A549 (cell line): Measurements from ENCODE around the gene IRX4. TPM values are rescaled to one million over a fixed set of nuclear protein-coding genes. Genes with fewer than 3 reads are reported as not detected.

Source experiments
- ATAC-seq, 2 experiments: fragments of 200-7000 bp in 1 of 2; fragments of >200 bp in 1 of 2; cut with Nextera tagmentation in 1 of 2; cut with Tn5 transposase in 1 of 2; 3 replicates each; pipeline versions ENCODE4 v1.8.0 to v1.9.1; 2018 to 2020; ENCODE audit warnings: mild to moderate bottlenecking in 1 of 2, moderate library complexity in 1 of 2
- CTCF ChIA-PET: fragments of 300-600 bp; sonication (Branson Sonifier 250); formaldehyde crosslinking; extraction: SDS; loops from one replicate; lab custom pipeline; 2021; ENCODE audit warnings: antibody characterized with exemption, inconsistent platforms; lab: Yijun Ruan, JAX
- POLR2A ChIA-PET: fragments of 350-600 bp; formaldehyde crosslinking; extraction: SDS; loops from one replicate; lab custom pipeline; 2021; ENCODE audit warnings: antibody characterized with exemption, inconsistent platforms; lab: Yijun Ruan, JAX
- DNase-seq, 2 experiments: peaks; one replicate each; pipeline versions ENCODE4 v3.0.0 to v3.0.0-alpha.2; 2011 to 2016; ENCODE audit warnings: low read depth in 1 of 2, low spot score in 1 of 2
- FAIRE-seq: peaks from 2 replicates; lab custom pipeline; 2011; peaks lifted over from hg19 to GRCh38; lab: Jason Lieb, UNC
- H3K27ac ChIP-seq, 2 experiments: fragments of >200 bp; sonication (Bioruptor Twin); formaldehyde crosslinking; 3 replicates each; pipeline ENCODE4 v1.5.1; 2016 to 2017
- H3K4me1 ChIP-seq: fragments of >200 bp; sonication (Bioruptor Twin); formaldehyde crosslinking; 3 replicates; pipeline ENCODE4 v1.6.1; 2016
- H3K4me2 ChIP-seq: fragments of >200 bp; sonication (Bioruptor Twin); formaldehyde crosslinking; 3 replicates; pipeline ENCODE4 v1.6.1; 2016
- H3K4me3 ChIP-seq: fragments of >200 bp; sonication (Bioruptor Twin); formaldehyde crosslinking; 3 replicates; pipeline ENCODE4 v1.5.1; 2016
- H3K9me3 ChIP-seq: fragments of >200 bp; sonication (Bioruptor Twin); formaldehyde crosslinking; 3 replicates; pipeline ENCODE4 v1.6.1; 2016
- BCL3 ChIP-seq: fragments of >200 bp; sonication (Bioruptor Twin); formaldehyde crosslinking; IDR thresholded peaks from 3 replicates; pipeline ENCODE4 v1.6.1; 2016
- CBX2 ChIP-seq: fragments of 200-600 bp; sonication (generic); IDR thresholded peaks from 2 replicates; pipeline ENCODE4 v1.6.1; 2016; ENCODE audit warnings: low read depth, mild to moderate bottlenecking, borderline replicate concordance
- EHF ChIP-seq: fragments of 250-450 bp; sonication (Bioruptor Pico); IDR thresholded peaks from 2 replicates; pipeline ENCODE4 v1.5.0; 2020; ENCODE audit warnings: mild to moderate bottlenecking
- ELK1 ChIP-seq: fragments of 150-350 bp; IDR thresholded peaks from 2 replicates; pipeline ENCODE4 v1.6.1; 2014; ENCODE audit warnings: low read depth, mild to moderate bottlenecking, low read length
- FOSB ChIP-seq: fragments of 250-450 bp; sonication (Bioruptor Pico); IDR thresholded peaks from 2 replicates; pipeline ENCODE4 v1.5.0; 2020; ENCODE audit warnings: mild to moderate bottlenecking, moderate library complexity
- HES2 ChIP-seq: fragments of >200 bp; sonication (Bioruptor Twin); formaldehyde crosslinking; IDR thresholded peaks from 2 replicates; pipeline ENCODE4 v1.6.1; 2016
- HEYL ChIP-seq: fragments of 250-450 bp; sonication (Bioruptor Pico); IDR thresholded peaks from 2 replicates; pipeline ENCODE4 v1.8.0; 2021; ENCODE audit warnings: mild to moderate bottlenecking, moderate library complexity
- HMGXB4 ChIP-seq: fragments of 250-450 bp; sonication (Bioruptor Pico); IDR thresholded peaks from 2 replicates; pipeline ENCODE4 v1.5.0; 2021; ENCODE audit warnings: mild to moderate bottlenecking, moderate library complexity, borderline replicate concordance
- HOXB5 ChIP-seq: fragments of 250-450 bp; sonication (Bioruptor Pico); IDR thresholded peaks from 2 replicates; pipeline ENCODE4 v1.5.0; 2020; ENCODE audit warnings: mild to moderate bottlenecking, moderate library complexity
- KDM5A ChIP-seq: fragments of 200-600 bp; sonication (generic); IDR thresholded peaks from 2 replicates; pipeline ENCODE4 v1.6.1; 2016; ENCODE audit warnings: antibody characterized with exemption, mild to moderate bottlenecking
- MAFK ChIP-seq: fragments of 450-650 bp; IDR thresholded peaks from 2 replicates; pipeline ENCODE4 v1.6.1; 2014; ENCODE audit not compliant: partially characterized antibody
- MAZ ChIP-seq: fragments of 150-350 bp; IDR thresholded peaks from 2 replicates; pipeline ENCODE4 v1.6.1; 2014; ENCODE audit warnings: antibody characterized with exemption, low read depth, low read length, borderline replicate concordance
- MYC ChIP-seq: IDR thresholded peaks from 2 replicates; pipeline ENCODE4 v1.6.1; 2012; ENCODE audit warnings: mild to moderate bottlenecking, inconsistent platforms, low read length, improper control_type of control experiment, borderline replicate concordance
- NR3C1 ChIP-seq: fragments of >200 bp; sonication (Bioruptor Twin); formaldehyde crosslinking; IDR thresholded peaks from 3 replicates; pipeline ENCODE4 v1.6.1; 2017
- PHF8 ChIP-seq: fragments of 200-600 bp; sonication (generic); IDR thresholded peaks from 2 replicates; pipeline ENCODE4 v1.6.1; 2016; ENCODE audit warnings: low read depth, mild to moderate bottlenecking, antibody characterized with exemption, moderate library complexity, borderline replicate concordance
- POLR2A ChIP-seq: IDR thresholded peaks from 2 replicates; pipeline ENCODE4 v1.6.1; 2012; ENCODE audit warnings: mild to moderate bottlenecking, low read length
- POLR2AphosphoS2 ChIP-seq: conservative IDR thresholded peaks from 2 replicates; pipeline ENCODE4 v1.6.1; 2012; ENCODE audit warnings: low read length, improper control_type of control experiment, inconsistent platforms
- SMC3 ChIP-seq: fragments of >200 bp; sonication (Bioruptor Twin); formaldehyde crosslinking; IDR thresholded peaks from 3 replicates; pipeline ENCODE4 v1.6.1; 2018; ENCODE audit warnings: inconsistent platforms
- SREBF2 ChIP-seq: fragments of 450-650 bp; IDR thresholded peaks from 2 replicates; pipeline ENCODE4 v1.6.1; 2014; ENCODE audit warnings: mild to moderate bottlenecking, moderate library complexity
- USF2 ChIP-seq: fragments of 450-650 bp; IDR thresholded peaks from 2 replicates; pipeline ENCODE4 v1.6.1; 2014; ENCODE audit warnings: antibody characterized with exemption
- ZC3H11A ChIP-seq: fragments of 450-650 bp; IDR thresholded peaks from 2 replicates; pipeline ENCODE4 v1.6.1; 2014; ENCODE audit warnings: antibody characterized with exemption, mild to moderate bottlenecking
- ZFP36 ChIP-seq: fragments of 450-650 bp; IDR thresholded peaks from 2 replicates; pipeline ENCODE4 v1.6.1; 2014; ENCODE audit warnings: borderline replicate concordance; ENCODE audit not compliant: partially characterized antibody
- ZSCAN20 ChIP-seq: fragments of 250-450 bp; sonication (Bioruptor Pico); IDR thresholded peaks from 2 replicates; pipeline ENCODE4 v1.8.0; 2022; ENCODE audit warnings: mild to moderate bottlenecking, moderate library complexity
- WGBS: methylation state at CpG from one replicate; pipeline ENCODE4 v1.1.6; 2017; ENCODE audit errors: missing lambda C conversion rate; 5-methylcytosine and 5-hydroxymethylcytosine counted together
- polyA plus RNA-seq, 4 experiments: library from polyadenylated mRNA; depleted of rRNA in 3 of 4; stranded (reverse); fragments of >200 nt; fragmentation: RNase III in 1 of 4; extraction: RNeasy Plus Mini Kit Qiagen cat#74134 plus additional on column Dnase treatment in 1 of 4; gene quantifications; 2 replicates in 3 of 4; 3 replicates in 1 of 4; pipeline ENCODE4 v1.2.3, GENCODE V29; 2011 to 2017
- TF ChIP-seq, protein P1 (sequence below): IDR thresholded peaks from 2 replicates; pipeline ENCODE4 v1.6.1; 2012
- TF ChIP-seq, protein P2 (sequence below): fragments of >200 bp; sonication (Bioruptor Twin); formaldehyde crosslinking; IDR thresholded peaks from 3 replicates; pipeline ENCODE4 v1.5.1; 2016

The IRX4 gene
- polyA plus RNA-seq, 2 of the 4 experiments (the other 2 are of a cell fraction): 0.04 to 0.06 TPM

GRCh38 chr5:1842004-1842819, 40.5 kb downstream of the IRX4 start:
- WGBS: 43% methylated on average over 17 of the region's 17 CpGs
- Histone ChIP-seq H3K4me2 (no peak overlapping the region), H3K4me1 (0 out of 3 replicates have a peak, but pooled peaks cover 3% of the 10 kb centered on the region), H3K9me3 (no peaks in the 10 kb centered on the region)
- CTCF ChIA-PET: interaction anchor here (0.9 kb wide), 1 partner anchor 20 kb away, joined by 3 read pairs; no protein-coding TSS in a partner anchor
- DNase-seq: peak in 1 of 2 experiments; percentile 8
- POLR2A ChIA-PET: no interaction called here
- TF ChIP-seq HEYL (CRISPR knock-in tag): no peak
- TF ChIP-seq, protein P1, sequence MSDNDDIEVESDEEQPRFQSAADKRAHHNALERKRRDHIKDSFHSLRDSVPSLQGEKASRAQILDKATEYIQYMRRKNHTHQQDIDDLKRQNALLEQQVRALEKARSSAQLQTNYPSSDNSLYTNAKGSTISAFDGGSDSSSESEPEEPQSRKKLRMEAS: no peak
- no peak for TF ChIP-seq HES2
- no peak for TF ChIP-seq POLR2A
- no peak for TF ChIP-seq EHF
- TF ChIP-seq ELK1: no peak
- TF ChIP-seq HMGXB4 (CRISPR knock-in tag): no peak
- TF ChIP-seq SMC3: no peak
- no peak for TF ChIP-seq ZC3H11A
- TF ChIP-seq ZFP36: no peak
- TF ChIP-seq USF2: no peak
- TF ChIP-seq FOSB (CRISPR knock-in tag): no peak
- TF ChIP-seq PHF8: no peak
- TF ChIP-seq, protein P2, sequence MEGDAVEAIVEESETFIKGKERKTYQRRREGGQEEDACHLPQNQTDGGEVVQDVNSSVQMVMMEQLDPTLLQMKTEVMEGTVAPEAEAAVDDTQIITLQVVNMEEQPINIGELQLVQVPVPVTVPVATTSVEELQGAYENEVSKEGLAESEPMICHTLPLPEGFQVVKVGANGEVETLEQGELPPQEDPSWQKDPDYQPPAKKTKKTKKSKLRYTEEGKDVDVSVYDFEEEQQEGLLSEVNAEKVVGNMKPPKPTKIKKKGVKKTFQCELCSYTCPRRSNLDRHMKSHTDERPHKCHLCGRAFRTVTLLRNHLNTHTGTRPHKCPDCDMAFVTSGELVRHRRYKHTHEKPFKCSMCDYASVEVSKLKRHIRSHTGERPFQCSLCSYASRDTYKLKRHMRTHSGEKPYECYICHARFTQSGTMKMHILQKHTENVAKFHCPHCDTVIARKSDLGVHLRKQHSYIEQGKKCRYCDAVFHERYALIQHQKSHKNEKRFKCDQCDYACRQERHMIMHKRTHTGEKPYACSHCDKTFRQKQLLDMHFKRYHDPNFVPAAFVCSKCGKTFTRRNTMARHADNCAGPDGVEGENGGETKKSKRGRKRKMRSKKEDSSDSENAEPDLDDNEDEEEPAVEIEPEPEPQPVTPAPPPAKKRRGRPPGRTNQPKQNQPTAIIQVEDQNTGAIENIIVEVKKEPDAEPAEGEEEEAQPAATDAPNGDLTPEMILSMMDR: no peak
- TF ChIP-seq MYC: no peak
- TF ChIP-seq, all 56 proteins: peak for 0
- FAIRE-seq: no peak
- H3K4me3 ChIP-seq: no peak overlapping the region
- no peak overlapping the region for H3K27ac ChIP-seq
- no peak for ATAC-seq

DNA sequence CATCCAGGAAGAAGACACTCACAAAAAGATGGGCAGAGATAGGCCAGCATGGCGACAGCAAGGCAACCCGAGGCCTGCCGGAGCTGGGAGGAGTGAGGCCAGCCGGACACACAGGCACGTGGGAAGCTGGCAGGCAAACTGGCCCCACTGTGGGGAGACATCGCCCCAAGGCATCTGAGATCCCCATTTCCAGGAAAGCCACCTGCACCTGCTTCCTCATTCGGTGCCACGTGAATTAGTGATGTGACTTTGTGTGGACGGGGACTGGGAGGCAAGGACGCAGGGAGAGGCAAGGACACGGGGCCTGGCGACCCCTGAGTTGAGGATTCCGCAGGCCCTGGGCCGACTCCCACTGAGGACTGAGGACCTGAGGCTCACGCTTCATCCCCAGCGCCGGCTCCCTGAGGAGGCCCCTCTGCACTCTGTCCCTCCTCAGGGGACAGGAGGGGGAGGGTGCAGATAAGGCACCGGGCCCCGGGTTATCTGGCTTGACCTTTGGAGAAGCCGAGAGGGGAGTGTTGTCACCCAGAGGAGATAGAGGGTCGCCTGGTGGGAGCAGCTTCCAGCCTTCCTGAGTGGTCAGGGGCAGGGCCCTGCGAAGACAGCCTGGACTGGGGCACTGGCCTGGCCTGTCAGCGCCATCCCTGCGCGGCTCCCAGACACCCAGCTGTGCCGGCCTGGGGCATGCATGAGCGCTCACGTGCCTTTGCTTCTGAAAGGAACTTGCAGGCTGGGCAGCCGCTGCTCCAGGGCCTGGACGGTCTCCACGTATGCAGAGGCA, 41.8 kb downstream of the IRX4 start:
- Histone ChIP-seq H3K27ac (no peak overlapping the region), H3K4me1 (0 out of 3 replicates have a peak, but pooled peaks cover 3% of the 10 kb centered on the region), H3K4me2 (no peak overlapping the region), H3K4me3 (no peak overlapping the region), H3K9me3 (no peaks in the 10 kb centered on the region)
- no peak for DNase-seq
- FAIRE-seq: no peak
- WGBS: 79% methylated on average over 22 of the region's 31 CpGs
- CTCF ChIA-PET: no interaction called here
- TF ChIP-seq NR3C1 (no peak), ZC3H11A (no peak), EHF (no peak), ZSCAN20 (no peak), POLR2AphosphoS2 (no peak), CBX2 (no peak), MAZ (no peak), BCL3 (no peak), USF2 (no peak), SREBF2 (no peak), MAFK (no peak), POLR2A (no peak), FOSB (CRISPR knock-in tag) (no peak), HOXB5 (no peak), KDM5A (no peak)
- POLR2A ChIA-PET: no interaction called here
- ATAC-seq: peak in 1 of 2 experiments; percentile 25; a peak in 2 of 6 replicates
